NCI-H2196 treated with DMSO at 0.1 percent for 48 hours (cell line): ENCODE data around the gene NAV3.

Source experiments
- DNase-seq: peaks from one replicate; lab custom pipeline; 2025; ENCODE audit not compliant: unreplicated experiment; lab: John Stamatoyannopoulos, UW

The NAV3 gene

GRCh38 chr12:78179346-78179745 is 348.7 kb downstream of the NAV3 start:
- DNase-seq: no peak

- DNase-seq: no peak
These were observed 351.0 kb downstream of the NAV3 start for GRCh38 chr12:78181544-78182162.

GRCh38 chr12:78183824-78184223 is 353.1 kb downstream of the NAV3 start:
- no peak for DNase-seq

GRCh38 chr12:78185109-78185508 is 354.4 kb downstream of the NAV3 start:
- no peak for DNase-seq

GRCh38 chr12:78185651-78186050 is 355.0 kb downstream of the NAV3 start:
- no peak for DNase-seq

- DNase-seq: no peak
These were observed 356.0 kb downstream of the NAV3 start for GRCh38 chr12:78186670-78187069.

GRCh38 chr12:78187741-78188140 is 357.0 kb downstream of the NAV3 start:
- no peak for DNase-seq

- DNase-seq: no peak
These were observed 359.0 kb downstream of the NAV3 start for GRCh38 chr12:78189656-78190055.

- no peak for DNase-seq
These were observed 360.9 kb downstream of the NAV3 start for GRCh38 chr12:78191611-78192010.

- no peak for DNase-seq
These were observed 362.3 kb downstream of the NAV3 start for GRCh38 chr12:78192979-78193378.

GRCh38 chr12:78194448-78194847 is 363.8 kb downstream of the NAV3 start:
- no peak for DNase-seq

GRCh38 chr12:78198896-78199295 is 368.2 kb downstream of the NAV3 start:
- DNase-seq: no peak

GRCh38 chr12:78199926-78200325 is 369.2 kb downstream of the NAV3 start:
- no peak for DNase-seq

- no peak for DNase-seq
These were observed 374.2 kb downstream of the NAV3 start for GRCh38 chr12:78204926-78205325.

- DNase-seq: no peak
These were observed 377.4 kb downstream of the NAV3 start for GRCh38 chr12:78208092-78208491.

GRCh38 chr12:78209846-78210505 is 379.3 kb downstream of the NAV3 start:
- peak; percentile 62 for DNase-seq

GRCh38 chr12:78210506-78210860 is 379.8 kb downstream of the NAV3 start:
- no peak for DNase-seq

GRCh38 chr12:78210894-78211302 is 380.2 kb downstream of the NAV3 start:
- no peak for DNase-seq

GRCh38 chr12:78220811-78221210 is 390.1 kb downstream of the NAV3 start:
- DNase-seq: no peak

GRCh38 chr12:78224154-78224553 is 393.5 kb downstream of the NAV3 start:
- DNase-seq: no peak

- DNase-seq: no peak
These were observed 396.1 kb downstream of the NAV3 start for GRCh38 chr12:78226763-78227162.

GRCh38 chr12:78229591-78230101 is 399.0 kb downstream of the NAV3 start:
- DNase-seq: no peak

- no peak for DNase-seq
These were observed 402.1 kb downstream of the NAV3 start for GRCh38 chr12:78232756-78233155.
